Measurements from ENCODE around the gene UNK. TPM values are rescaled to one million over a fixed set of nuclear protein-coding genes. Genes with fewer than 3 reads are reported as not detected.

The UNK gene
- polyA plus RNA-seq, 2 of the 4 experiments (the other 2 are of a cell fraction), result 27.0 to 34.5 TPM

DNA sequence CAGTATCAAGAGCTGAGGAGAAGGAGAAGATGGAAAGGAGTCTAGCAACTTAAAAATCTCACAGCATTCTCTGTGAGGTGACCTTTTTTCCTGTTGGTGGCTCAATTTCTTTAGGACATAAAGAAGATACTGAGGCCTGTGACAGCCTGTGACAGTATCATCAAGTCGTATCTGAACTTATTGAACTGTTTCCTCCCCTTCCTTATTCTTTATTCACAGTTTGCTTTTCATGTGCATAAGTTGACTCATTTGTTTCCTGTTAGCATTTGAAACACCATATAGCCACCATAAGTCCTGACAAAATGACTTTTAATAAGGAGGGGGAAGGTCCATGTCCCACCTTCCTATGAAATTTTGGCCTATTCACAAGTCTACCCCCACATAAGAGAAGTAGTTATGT lies 8.9 kb downstream of the UNK start:
- H3K4me3 ChIP-seq, result no peak overlapping the region
- H3K9me3 ChIP-seq, result no peaks in the 10 kb centered on the region
- ChIA-PET POLR2A (no interaction called here), CTCF (interaction anchor here (1.0 to 2.1 kb wide), 5 partner anchors 10 to 52 kb away, joined by 3 to 15 read pairs (median 4); partner anchors contain the start of gene UNK)
- H3K4me1 ChIP-seq, result 0 out of 3 replicates have a peak, but pooled peaks cover 3% of the 10 kb centered on the region
- no peak for FAIRE-seq
- 79% methylated on average over 1 of the region's 1 CpG for WGBS (ENCODE audit: missing lambda C conversion rate)
- ATAC-seq, result no peak
- TF ChIP-seq FOSL2 (IDR thresholded peaks at IDR 0.05) (no peak), FOSL2 (CRISPR knock-in tag; IDR thresholded peaks at IDR 0.05) (no peak), EP300 (IDR thresholded peaks at IDR 0.05) (no peak), ESRRA (IDR thresholded peaks at IDR 0.05; ENCODE audit: borderline replicate concordance, low read length) (no peak), NR3C1 (IDR thresholded peaks at IDR 0.05) (no peak), RNF2 (IDR thresholded peaks at IDR 0.05; ENCODE audit: borderline replicate concordance, low read depth) (no peak), FOXS1 (CRISPR knock-in tag; IDR thresholded peaks at IDR 0.05) (no peak), SMC3 (IDR thresholded peaks at IDR 0.05) (no peak), CHD4 (IDR thresholded peaks at IDR 0.05; ENCODE audit: borderline replicate concordance) (no peak), MYC (IDR thresholded peaks at IDR 0.05; ENCODE audit: borderline replicate concordance, low read length) (no peak), JUN (IDR thresholded peaks at IDR 0.05) (no peak), RCOR1 (IDR thresholded peaks at IDR 0.05; ENCODE audit: low read depth, low read length) (no peak), CBX2 (IDR thresholded peaks at IDR 0.05; ENCODE audit: borderline replicate concordance, low read depth) (no peak), EHMT2 (IDR thresholded peaks at IDR 0.05; ENCODE audit: low read depth) (no peak), TFCP2L1 (CRISPR knock-in tag; IDR thresholded peaks at IDR 0.05) (no peak), HOXB13 (CRISPR knock-in tag; IDR thresholded peaks at IDR 0.05; ENCODE audit: low read depth) (no peak), RARB (CRISPR knock-in tag; IDR thresholded peaks at IDR 0.05) (no peak)
- TF ChIP-seq, protein P1, sequence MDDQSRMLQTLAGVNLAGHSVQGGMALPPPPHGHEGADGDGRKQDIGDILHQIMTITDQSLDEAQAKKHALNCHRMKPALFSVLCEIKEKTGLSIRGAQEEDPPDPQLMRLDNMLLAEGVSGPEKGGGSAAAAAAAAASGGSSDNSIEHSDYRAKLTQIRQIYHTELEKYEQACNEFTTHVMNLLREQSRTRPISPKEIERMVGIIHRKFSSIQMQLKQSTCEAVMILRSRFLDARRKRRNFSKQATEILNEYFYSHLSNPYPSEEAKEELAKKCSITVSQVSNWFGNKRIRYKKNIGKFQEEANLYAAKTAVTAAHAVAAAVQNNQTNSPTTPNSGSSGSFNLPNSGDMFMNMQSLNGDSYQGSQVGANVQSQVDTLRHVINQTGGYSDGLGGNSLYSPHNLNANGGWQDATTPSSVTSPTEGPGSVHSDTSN (IDR thresholded peaks at IDR 0.05), result no peak
- TF ChIP-seq, protein P2, sequence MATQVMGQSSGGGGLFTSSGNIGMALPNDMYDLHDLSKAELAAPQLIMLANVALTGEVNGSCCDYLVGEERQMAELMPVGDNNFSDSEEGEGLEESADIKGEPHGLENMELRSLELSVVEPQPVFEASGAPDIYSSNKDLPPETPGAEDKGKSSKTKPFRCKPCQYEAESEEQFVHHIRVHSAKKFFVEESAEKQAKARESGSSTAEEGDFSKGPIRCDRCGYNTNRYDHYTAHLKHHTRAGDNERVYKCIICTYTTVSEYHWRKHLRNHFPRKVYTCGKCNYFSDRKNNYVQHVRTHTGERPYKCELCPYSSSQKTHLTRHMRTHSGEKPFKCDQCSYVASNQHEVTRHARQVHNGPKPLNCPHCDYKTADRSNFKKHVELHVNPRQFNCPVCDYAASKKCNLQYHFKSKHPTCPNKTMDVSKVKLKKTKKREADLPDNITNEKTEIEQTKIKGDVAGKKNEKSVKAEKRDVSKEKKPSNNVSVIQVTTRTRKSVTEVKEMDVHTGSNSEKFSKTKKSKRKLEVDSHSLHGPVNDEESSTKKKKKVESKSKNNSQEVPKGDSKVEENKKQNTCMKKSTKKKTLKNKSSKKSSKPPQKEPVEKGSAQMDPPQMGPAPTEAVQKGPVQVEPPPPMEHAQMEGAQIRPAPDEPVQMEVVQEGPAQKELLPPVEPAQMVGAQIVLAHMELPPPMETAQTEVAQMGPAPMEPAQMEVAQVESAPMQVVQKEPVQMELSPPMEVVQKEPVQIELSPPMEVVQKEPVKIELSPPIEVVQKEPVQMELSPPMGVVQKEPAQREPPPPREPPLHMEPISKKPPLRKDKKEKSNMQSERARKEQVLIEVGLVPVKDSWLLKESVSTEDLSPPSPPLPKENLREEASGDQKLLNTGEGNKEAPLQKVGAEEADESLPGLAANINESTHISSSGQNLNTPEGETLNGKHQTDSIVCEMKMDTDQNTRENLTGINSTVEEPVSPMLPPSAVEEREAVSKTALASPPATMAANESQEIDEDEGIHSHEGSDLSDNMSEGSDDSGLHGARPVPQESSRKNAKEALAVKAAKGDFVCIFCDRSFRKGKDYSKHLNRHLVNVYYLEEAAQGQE (IDR thresholded peaks at IDR 0.05), result no peak
- TF ChIP-seq, protein P3, sequence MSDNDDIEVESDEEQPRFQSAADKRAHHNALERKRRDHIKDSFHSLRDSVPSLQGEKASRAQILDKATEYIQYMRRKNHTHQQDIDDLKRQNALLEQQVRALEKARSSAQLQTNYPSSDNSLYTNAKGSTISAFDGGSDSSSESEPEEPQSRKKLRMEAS (IDR thresholded peaks at IDR 0.05), result no peak
- TF ChIP-seq, protein P4, sequence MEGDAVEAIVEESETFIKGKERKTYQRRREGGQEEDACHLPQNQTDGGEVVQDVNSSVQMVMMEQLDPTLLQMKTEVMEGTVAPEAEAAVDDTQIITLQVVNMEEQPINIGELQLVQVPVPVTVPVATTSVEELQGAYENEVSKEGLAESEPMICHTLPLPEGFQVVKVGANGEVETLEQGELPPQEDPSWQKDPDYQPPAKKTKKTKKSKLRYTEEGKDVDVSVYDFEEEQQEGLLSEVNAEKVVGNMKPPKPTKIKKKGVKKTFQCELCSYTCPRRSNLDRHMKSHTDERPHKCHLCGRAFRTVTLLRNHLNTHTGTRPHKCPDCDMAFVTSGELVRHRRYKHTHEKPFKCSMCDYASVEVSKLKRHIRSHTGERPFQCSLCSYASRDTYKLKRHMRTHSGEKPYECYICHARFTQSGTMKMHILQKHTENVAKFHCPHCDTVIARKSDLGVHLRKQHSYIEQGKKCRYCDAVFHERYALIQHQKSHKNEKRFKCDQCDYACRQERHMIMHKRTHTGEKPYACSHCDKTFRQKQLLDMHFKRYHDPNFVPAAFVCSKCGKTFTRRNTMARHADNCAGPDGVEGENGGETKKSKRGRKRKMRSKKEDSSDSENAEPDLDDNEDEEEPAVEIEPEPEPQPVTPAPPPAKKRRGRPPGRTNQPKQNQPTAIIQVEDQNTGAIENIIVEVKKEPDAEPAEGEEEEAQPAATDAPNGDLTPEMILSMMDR (IDR thresholded peaks at IDR 0.05), result no peak
- H3K27ac ChIP-seq, result no peak overlapping the region
- H3K4me2 ChIP-seq, result no peak overlapping the region
- no peak for DNase-seq (ENCODE audit: low read depth in 1 of 2, low spot score in 1 of 2)
